Activated CD4-positive, alpha-beta T cell treated with anti-CD3 and anti-CD28 coated beads, Interleukin-2, Interleukin-4, amounts not matched to agents 100 ng/mL and 50 ng/mL, durations not matched to agents 16 hours and 8 hours (primary cell): Measurements from ENCODE around the gene CNTN2.

ENCODE experiments used
- DNase-seq: peaks from one replicate; pipeline ENCODE4 v3.0.0-alpha.2; 2020; ENCODE audit warnings: low spot score

CNTN2 gene

GRCh38 chr1:205024679-205025078 lies 18.3 kb upstream of the CNTN2 start:
- no peak for DNase-seq

GRCh38 chr1:205025239-205025638 lies 17.8 kb upstream of the CNTN2 start:
- no peak for DNase-seq

- DNase-seq: no peak
These were observed 16.8 kb upstream of the CNTN2 start for GRCh38 chr1:205026181-205026580.

GRCh38 chr1:205028390-205028789 lies 14.6 kb upstream of the CNTN2 start:
- DNase-seq: no peak

GRCh38 chr1:205028924-205029323 lies 14.1 kb upstream of the CNTN2 start:
- DNase-seq: no peak

- DNase-seq: no peak
These were observed 12.8 kb upstream of the CNTN2 start for GRCh38 chr1:205030241-205030640.

- no peak for DNase-seq
These were observed 12.1 kb upstream of the CNTN2 start for GRCh38 chr1:205030896-205031295.

- DNase-seq: no peak
These were observed 10.5 kb upstream of the CNTN2 start for GRCh38 chr1:205032508-205032907.

GRCh38 chr1:205037539-205037938 lies 5.5 kb upstream of the CNTN2 start:
- no peak for DNase-seq

GRCh38 chr1:205038132-205038786 lies 4.8 kb upstream of the CNTN2 start:
- DNase-seq: no peak

GRCh38 chr1:205041001-205041715 lies 1.9 kb upstream of the CNTN2 start:
- DNase-seq: no peak

- no peak for DNase-seq
These were observed 758 bp upstream of the CNTN2 start for GRCh38 chr1:205041998-205042910.

GRCh38 chr1:205043866-205044265 lies 854 bp downstream of the CNTN2 start:
- DNase-seq: no peak

- DNase-seq: no peak
These were observed 1.7 kb downstream of the CNTN2 start for GRCh38 chr1:205044741-205045140.

- no peak for DNase-seq
These were observed 2.1 kb downstream of the CNTN2 start for GRCh38 chr1:205045146-205045545.

GRCh38 chr1:205046870-205047269 lies 3.9 kb downstream of the CNTN2 start:
- DNase-seq: no peak

- DNase-seq: no peak
These were observed 4.8 kb downstream of the CNTN2 start for GRCh38 chr1:205047764-205048231.

- DNase-seq: no peak
These were observed 5.4 kb downstream of the CNTN2 start for GRCh38 chr1:205048382-205048781.

- DNase-seq: no peak
These were observed 6.5 kb downstream of the CNTN2 start for GRCh38 chr1:205049479-205049878.

GRCh38 chr1:205052690-205053089 lies 9.7 kb downstream of the CNTN2 start:
- no peak for DNase-seq

- no peak for DNase-seq
These were observed 10.3 kb downstream of the CNTN2 start for GRCh38 chr1:205053296-205053695.

- DNase-seq: no peak
These were observed 11.0 kb downstream of the CNTN2 start for GRCh38 chr1:205054013-205054412.

GRCh38 chr1:205056188-205056611 lies 13.2 kb downstream of the CNTN2 start:
- DNase-seq: no peak
